Muscle of back (tissue), 11 donors: Measurements from ENCODE around the gene DTD1. TPM values are rescaled to one million over a fixed set of nuclear protein-coding genes. Genes with fewer than 3 reads are reported as not detected.

ENCODE experiments used
- DNase-seq, 3 donors: peaks; one replicate each; pipeline versions ENCODE4 v3.0.0 to v3.0.0-alpha.2; 2013
- polyA plus RNA-seq, 10 donors: library from polyadenylated mRNA; unstranded; fragments of 120-200 nt; gene quantifications; one replicate each; pipeline ENCODE4 v1.2.1, GENCODE V29; 2013; ENCODE audit not compliant: insufficient read length in 10 of 10

Gene DTD1
- polyA plus RNA-seq, 10 donors = 13.2 to 20.5 (median 17.4) TPM

DNA sequence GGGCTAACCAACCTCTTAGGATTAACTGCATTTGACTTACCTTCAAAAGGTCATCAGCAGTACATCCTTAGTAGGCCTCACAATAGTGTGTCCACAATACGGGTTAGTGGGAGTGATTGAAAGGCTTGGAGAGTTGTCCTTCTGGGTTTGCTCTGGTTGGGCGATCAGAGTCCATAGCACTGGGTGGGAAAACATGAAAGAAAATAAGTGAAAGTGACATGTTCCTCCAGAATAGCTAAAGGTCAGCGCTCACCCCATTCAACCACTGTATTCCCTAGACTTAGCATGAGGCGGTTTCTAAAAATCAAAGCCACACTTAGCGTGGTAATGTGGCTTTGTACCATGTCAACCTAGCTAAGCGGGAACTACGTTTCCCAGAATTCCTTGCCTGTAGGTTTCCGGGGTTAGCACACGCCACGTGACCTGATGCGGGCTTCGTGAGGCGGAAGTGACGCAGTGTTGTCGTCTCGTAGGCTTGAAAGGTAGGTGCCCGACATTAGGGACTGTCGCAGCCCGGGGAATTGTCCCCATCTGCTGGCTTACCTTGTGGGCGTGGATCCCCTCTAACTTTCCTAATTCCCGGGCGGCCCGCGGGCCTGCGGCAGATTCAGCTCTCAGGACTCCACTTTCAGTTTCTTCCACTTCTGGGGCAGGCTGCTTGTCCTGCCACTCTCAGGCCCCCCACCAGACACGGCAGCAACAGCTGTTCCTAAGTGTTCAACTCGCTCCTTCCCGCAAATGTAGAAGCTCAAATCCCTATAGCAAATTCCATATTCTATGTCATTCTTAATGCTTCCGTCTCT, 206.0 kb downstream of the DTD1 start:
- peak; percentile 91 to 97 (median 94) for DNase-seq

DNA sequence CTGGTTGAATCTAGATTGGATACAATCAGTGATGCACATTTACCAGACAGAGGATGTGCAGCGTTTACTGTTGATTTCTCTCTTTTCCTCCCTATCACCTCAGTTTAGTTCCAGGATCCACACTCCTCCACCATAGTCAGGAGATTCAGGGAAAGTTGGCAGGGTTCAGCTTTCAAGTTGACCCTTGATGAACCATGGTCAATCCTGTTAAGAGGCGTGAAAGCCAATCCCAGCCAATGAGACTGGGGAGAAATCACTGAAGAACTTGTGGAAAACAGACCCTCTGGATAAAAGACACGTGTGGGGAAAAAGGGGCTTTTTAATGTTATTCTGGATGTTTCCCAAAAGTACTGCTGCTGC, 206.6 kb downstream of the DTD1 start:
- DNase-seq = no peak

DNA sequence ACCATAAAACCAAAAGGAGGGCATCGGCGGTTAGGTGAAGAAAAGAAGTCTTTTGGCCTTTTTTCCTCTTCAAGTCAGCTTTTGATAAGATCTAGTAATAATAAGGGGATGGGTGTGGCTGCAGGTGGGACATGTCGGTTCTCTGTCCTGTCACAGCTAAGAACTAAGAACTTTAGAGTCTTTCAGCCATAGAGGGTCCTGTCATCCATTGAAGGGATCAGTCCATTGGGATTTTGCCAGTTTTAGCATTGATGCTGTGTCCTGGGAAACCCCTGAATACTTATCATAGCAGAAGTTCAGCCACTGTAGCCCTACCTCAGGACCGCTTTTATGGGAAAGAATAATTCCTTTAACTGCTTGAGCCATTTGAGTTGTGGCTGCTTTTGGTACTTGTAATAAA, 207.5 kb downstream of the DTD1 start:
- DNase-seq = no peak

DNA sequence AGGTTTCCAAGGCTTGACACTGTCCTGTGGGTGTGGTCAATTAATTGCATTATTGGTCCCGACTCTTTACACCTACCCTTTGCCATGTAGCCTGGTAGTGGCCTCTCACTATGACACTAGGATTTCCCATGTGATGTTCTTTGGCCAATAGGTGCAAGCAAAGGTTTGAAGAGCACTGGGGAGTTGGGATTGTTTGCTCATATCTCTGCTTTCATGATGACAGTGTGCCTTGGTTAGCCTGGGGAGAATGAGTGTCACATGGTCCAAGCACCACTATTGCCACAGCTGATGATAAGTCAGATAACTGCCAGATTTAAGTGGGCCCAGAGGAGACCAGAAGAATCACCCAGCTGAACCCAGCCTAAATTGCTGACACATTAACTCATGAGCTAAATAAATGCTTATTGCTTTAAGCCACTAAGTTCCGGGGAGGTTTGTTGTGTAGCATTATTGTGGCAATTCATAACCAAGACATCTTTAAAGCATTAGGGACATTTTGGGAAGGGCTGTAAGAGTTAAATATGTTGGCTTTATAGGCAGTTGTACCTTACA, 208.5 kb downstream of the DTD1 start:
- no peak for DNase-seq

DNA sequence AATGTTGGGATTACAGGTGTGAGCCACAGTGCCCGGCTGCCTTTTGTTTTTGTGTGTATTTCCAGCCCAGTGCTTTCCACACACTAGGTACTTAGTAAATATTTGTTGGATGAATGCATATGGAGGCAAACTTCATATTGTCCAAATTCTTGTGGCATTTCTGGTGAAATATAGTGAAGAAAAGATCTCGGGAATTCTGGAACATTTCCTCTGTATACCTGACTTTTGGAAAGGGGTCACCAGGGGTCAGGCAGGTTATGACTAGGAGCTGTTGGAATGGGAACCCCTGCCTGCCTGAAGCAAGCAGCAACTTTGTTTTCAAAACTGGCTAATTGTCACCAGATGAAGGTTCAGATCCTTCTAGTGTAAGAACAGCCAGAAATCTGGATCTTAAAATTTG, 213.7 kb downstream of the DTD1 start:
- no peak for DNase-seq

DNA sequence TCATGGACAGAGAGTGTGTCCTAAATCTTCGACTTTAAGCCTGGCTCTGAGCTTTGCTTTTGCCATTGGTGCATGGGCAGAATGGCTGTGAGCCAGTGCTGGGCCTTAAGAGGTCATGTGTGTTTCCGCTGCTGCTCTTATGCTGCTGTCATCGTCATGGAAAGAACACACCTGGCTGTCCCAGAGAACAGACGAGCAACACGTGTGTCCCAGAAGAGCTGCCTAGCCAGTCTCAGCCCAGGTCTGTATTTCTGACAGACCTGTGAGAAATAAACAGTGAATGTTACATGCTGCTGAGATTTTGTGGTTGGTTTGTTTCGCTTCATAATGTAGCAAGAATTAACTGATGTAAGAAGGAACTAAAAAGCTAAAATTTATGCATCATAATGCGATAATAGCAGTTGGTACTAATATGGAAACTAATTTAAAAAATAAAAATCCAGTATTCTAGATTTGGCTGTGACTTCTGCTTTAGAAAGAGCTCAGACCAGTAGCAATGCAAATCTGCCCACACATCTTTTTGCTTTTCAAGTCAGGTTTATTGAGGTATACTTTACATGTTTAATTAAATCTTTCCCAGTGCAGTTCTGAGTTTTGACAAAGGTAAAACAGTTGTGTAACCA, 214.3 kb downstream of the DTD1 start:
- DNase-seq = no peak

DNA sequence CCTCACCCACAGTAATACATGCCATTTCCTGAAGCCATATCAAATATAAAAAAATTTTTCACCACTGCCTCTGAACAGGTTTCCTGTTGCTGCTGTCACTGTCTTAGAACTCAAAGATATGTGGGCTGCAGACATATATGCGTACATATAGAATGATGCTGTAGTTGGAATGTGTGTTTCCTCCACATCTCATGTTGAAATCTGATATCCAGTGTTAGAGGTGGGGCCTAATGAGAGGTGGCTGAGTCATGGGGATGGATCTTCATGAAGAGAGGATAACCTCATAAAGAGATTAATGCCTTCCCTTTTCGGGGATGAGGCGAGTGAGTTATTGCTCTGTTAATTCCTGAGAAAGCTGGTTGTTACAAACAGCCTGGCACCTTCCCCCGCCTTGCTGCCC, 218.0 kb downstream of the DTD1 start:
- peak in 1 of 3 donors; percentile 17 for DNase-seq

DNA sequence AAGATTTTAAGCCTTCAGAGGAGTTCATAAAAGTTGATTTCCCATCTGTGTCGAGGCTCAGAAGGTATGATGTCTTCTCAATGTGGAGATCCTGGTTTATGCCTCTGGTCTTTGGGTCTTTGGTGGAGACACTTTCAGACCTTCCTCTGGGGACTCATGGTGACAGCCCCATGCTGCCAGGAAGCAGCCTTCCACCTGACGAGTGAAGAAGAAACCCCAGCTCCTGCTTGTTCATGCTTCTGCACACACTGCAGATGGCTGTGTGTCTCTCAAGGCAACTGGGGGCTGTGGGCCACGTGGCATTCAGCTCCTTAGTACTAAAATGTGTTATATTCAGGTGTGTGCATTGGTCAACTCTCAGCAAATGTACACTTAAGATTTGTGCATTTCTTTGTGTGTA, 220.9 kb downstream of the DTD1 start:
- no peak for DNase-seq

DNA sequence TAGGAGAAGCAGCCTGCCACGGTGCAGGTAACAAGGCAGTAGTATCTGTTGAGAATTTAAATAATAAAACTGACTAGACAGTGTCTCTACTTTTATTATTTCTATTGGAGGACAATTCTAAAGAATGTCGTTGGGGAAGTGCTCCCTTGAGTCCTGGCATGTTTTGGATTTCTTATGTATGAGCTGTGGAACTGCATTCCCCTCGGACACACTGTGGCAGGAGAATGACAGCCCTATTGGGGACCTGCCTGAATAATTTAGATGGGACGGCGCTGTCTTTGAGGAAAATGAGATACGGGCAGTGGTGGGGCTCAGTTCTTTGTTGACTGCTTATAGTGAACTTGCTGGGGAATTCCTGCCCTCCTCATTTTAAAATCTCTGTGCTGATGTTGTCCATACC, 223.3 kb downstream of the DTD1 start:
- no peak for DNase-seq

DNA sequence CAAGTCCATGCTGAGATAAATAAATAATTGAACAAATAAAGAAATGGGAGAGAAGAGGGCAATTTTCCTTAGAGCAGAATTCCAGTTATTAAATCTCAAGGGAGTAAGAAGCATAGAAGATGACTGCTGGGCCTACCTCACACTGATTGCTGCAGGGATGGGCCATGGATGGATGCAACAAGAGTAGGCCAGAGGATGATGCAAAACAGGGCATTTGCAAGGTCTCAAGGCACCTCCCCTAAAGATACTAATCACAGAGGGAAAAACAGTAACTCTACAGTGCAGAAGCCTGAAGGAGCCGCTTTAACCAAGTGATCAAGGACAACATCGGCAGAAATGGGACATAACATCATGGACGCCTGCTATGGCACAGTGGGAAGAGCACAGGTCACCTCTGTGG, 224.1 kb downstream of the DTD1 start:
- no peak for DNase-seq

DNA sequence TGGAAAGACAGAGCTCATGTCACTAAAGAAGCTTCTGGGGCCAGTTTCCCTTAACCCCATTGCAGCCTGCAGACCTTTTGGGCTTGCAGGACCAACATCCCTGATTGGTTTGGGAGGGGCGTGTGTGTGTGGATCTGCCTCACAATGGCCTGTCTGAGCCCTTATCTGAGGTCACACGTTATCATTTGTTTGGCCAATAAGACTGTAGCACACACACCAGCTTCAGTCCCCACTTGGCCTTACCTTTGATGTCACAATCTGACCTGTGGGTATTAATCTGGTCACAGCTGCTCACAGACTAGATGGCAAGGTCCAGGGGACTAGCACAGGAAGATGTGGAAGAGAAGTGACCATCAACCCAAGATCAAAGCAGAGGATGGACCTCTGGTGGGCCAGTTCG, 225.6 kb downstream of the DTD1 start, which contains the start of gene SCP2D1:
TSS of gene SCP2D1 (plus strand) at position 301 of the 400 bp plus-strand sequence. CDS start at position 334, 33 bp downstream.
- no peak for DNase-seq

DNA sequence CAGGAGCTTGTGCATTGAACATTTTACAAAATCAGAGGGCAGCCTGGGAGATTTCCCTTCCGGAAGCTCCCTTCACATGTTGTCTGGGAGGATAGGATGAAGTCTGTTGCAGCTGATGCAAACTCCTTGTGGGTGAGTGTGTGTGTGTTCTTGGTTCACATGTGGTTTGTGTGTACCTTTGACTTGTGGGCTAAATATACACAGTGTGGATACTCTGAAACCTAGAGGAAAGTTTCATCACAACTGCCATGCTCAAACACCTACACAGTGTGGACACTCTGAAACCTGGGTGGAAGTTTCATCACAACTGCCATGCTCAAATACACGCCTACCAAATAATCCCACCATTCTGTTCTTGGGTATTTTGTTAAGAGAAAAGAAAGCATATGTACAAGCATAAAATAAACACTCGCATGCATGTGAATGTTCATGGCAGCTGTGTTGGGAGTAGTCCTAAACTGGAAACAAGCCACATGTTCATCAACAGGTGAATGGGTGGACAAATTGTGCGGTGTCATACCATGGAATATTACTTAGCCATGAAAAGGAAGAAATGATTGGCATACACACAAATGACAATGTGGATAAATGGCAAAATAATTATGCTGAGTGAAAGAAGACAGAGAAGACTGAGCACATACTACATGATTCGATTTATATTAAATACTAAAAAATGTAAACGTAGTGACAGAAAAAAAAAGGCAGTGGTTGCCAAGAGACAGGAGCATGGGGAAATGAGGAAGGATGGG, 227.5 kb downstream of the DTD1 start:
- DNase-seq = no peak

Other genes with a start within 250 kb of the DTD1 start
- 1 to 10 TPM; 1.2 to 3.3 (median 2.2) TPM for gene DZANK1, start 121.0 kb upstream of the DTD1 start, polyA plus RNA-seq
- gene POLR3F, start 120.7 kb upstream of the DTD1 start, polyA plus RNA-seq = 10 to 100 TPM; 10.9 to 16.1 (median 13.3) TPM
- gene RBBP9, start 90.8 kb upstream of the DTD1 start, polyA plus RNA-seq = 10 to 100 TPM in 8 of 10 donors, 1 to 10 TPM in 2; 9.1 to 15.2 (median 12.6) TPM
- 10 to 100 TPM; 16.4 to 26.0 (median 19.3) TPM for gene SEC23B, start 80.1 kb upstream of the DTD1 start, polyA plus RNA-seq
- gene SMIM26, start 20.6 kb upstream of the DTD1 start, polyA plus RNA-seq = 10 to 100 TPM; 73.3 to 96.0 (median 85.6) TPM
- gene SCP2D1, start 225.7 kb downstream of the DTD1 start, polyA plus RNA-seq = not detected